Measurements from ENCODE around the gene HLF. TPM values are rescaled to one million over a fixed set of nuclear protein-coding genes. Genes with fewer than 3 reads are reported as not detected.

Gene HLF
- total RNA-seq, 2 donors from 2014 or later, result 0.69 to 3.0 TPM

DNA sequence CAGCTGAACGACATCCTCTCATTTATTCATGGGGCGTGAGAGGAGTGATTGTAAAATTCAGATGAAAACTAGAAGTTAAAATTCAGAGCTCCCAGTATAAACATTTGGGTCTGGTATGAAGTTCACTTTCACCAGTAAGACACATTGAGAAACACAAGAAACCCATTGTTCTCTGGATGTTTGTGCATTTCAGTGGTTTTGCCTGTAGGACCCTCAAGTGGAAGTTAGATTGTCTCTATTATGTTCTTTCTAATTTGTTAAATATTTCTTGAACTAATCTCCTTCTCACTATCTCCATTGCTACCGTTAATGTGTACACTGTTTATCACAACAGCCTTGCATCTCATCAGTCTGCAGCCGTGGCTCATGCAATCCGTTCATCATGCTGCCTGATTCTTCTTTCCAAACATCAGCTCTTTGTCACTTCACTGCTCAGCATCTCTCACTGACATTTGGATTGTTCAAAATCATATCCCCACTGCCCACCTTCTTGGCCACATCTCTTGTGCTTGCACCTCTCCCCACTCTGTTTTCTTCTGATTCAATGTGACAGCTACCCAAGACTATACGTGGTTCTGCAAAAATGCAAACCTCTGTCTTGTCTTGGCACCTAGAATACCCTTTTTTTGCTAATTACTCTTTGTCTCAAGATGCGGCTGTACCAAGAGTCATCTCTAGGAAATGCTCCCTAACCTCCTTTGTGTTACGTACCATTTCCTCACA, 49.5 kb downstream of the HLF start:
- no peaks in the 10 kb centered on the region for H3K27me3 ChIP-seq
- TF ChIP-seq, protein P1, sequence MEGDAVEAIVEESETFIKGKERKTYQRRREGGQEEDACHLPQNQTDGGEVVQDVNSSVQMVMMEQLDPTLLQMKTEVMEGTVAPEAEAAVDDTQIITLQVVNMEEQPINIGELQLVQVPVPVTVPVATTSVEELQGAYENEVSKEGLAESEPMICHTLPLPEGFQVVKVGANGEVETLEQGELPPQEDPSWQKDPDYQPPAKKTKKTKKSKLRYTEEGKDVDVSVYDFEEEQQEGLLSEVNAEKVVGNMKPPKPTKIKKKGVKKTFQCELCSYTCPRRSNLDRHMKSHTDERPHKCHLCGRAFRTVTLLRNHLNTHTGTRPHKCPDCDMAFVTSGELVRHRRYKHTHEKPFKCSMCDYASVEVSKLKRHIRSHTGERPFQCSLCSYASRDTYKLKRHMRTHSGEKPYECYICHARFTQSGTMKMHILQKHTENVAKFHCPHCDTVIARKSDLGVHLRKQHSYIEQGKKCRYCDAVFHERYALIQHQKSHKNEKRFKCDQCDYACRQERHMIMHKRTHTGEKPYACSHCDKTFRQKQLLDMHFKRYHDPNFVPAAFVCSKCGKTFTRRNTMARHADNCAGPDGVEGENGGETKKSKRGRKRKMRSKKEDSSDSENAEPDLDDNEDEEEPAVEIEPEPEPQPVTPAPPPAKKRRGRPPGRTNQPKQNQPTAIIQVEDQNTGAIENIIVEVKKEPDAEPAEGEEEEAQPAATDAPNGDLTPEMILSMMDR (IDR thresholded peaks at IDR 0.05), result no peak
- H3K9me3 ChIP-seq, result no peaks in the 10 kb centered on the region
- no peak overlapping the region for H3K27ac ChIP-seq
- H3K4me3 ChIP-seq, result no peak overlapping the region
- no peaks in the 10 kb centered on the region for H3K4me1 ChIP-seq
- no peak overlapping the region for H3K9ac ChIP-seq (ENCODE audit: low read depth in 2 of 2, low read length in 2 of 2)
- intact Hi-C loops (cut with DNase I), result no loop called here
- DNase-seq, result no peak
- no peaks in the 10 kb centered on the region for H3K36me3 ChIP-seq

DNA sequence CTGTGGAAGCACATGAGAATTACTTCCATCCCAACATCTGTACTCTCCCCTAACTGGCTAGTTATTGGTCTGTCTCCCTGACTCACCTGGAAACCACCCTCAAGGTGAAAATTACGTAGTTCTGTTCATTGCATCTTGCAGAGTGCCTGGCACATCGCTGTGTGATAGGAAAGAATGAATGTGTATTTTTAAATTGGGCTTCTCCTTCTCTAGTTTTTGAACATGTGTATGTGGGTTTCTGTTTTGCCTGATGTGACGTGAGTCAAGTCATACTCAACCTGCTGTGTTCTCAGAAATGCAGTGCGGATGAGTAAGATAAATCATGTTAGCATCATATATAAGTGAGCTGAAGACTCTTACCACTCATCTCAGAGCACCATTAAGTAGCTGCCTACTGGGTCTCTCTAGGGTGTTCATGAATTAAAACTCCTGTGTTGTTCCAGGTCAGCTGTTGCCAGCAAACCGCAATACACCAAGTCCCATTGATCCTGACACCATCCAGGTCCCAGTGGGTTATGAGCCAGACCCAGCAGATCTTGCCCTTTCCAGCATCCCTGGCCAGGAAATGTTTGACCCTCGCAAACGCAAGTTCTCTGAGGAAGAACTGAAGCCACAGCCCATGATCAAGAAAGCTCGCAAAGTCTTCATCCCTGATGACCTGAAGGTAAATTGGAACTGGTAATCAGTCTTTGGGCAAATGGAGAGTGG, 50.2 kb downstream of the HLF start:
- Histone ChIP-seq H3K4me3 (no peak overlapping the region), H3K27ac (no peak overlapping the region), H3K9ac (ENCODE audit: low read depth in 2 of 2, low read length in 2 of 2) (no peak overlapping the region), H3K27me3 (no peaks in the 10 kb centered on the region), H3K4me1 (no peaks in the 10 kb centered on the region), H3K9me3 (no peaks in the 10 kb centered on the region), H3K36me3 (no peaks in the 10 kb centered on the region)
- TF ChIP-seq, protein P1 (IDR thresholded peaks at IDR 0.05), result no peak
- intact Hi-C loops (cut with DNase I), result no loop called here
- DNase-seq, result no peak

DNA sequence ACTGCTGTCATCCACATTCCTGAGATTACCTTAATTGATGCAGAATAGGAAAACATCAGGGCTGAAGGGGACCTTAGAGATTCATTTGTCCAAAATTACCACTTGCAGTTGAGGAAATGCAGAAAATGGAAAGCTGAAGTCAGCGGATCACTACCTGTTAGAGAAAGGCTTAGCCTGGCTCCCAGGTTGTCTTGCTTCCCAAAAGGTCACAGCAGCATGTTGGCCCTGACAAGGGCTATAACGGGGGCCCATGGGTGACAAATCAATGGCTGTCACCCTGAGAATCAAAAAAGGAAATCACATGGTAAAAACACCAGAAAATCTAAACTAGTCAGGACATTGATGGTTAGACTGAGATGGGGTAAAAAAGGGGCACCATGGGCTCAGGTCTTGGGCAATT, 51.7 kb downstream of the HLF start:
- Histone ChIP-seq H3K27me3 (no peaks in the 10 kb centered on the region), H3K9me3 (no peaks in the 10 kb centered on the region), H3K36me3 (no peaks in the 10 kb centered on the region), H3K4me1 (no peaks in the 10 kb centered on the region), H3K4me3 (no peak overlapping the region), H3K9ac (ENCODE audit: low read depth in 2 of 2, low read length in 2 of 2) (no peak overlapping the region), H3K27ac (no peak overlapping the region)
- TF ChIP-seq, protein P1 (IDR thresholded peaks at IDR 0.05), result no peak
- DNase-seq, result no peak
- intact Hi-C loops (cut with DNase I), result no loop called here

DNA sequence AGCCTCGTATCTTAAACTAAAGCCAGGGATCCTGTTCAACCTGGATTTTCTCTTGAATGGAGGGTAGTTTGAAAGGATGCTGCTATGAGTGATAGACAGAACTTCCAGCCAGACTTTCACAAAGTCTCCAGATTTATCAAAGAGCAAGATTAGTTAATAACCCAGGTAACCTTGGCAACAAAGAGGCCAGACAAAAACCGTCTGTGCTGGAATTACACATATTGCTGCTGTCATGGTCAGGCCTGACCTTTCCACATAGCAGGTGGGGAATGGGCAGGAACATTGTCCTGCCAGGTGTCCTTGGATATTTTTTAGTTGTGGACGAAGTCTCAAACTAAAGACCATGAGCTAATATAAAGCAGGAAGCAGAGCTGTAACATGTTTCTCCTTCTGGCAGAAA, 52.5 kb downstream of the HLF start:
- H3K27ac ChIP-seq, result no peak overlapping the region
- H3K27me3 ChIP-seq, result no peaks in the 10 kb centered on the region

DNA sequence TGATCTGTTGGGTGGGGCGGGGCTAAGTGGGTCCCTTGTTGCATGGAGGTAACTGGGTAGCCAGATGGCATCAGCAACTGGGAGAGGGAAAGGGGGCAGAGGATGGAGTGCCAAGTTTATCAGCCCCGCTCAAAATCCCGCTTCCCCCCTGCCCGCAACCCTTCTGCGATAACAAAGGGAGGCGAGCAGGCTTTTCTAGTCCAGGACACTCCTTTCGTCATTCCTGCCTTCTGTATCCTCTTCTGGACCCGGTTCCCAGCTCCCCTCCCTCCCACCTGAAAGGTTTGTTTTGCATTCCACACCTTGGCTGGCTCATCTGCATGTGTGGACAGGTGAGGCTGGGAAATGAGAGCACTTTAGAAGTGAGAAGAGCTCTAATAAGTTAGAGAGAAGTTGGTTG, 53.3 kb downstream of the HLF start:
- Histone ChIP-seq H3K4me1 (no peaks in the 10 kb centered on the region), H3K9ac (ENCODE audit: low read depth in 2 of 2, low read length in 2 of 2) (no peak overlapping the region), H3K27me3 (no peaks in the 10 kb centered on the region), H3K4me3 (no peak overlapping the region), H3K27ac (no peak overlapping the region), H3K36me3 (no peaks in the 10 kb centered on the region), H3K9me3 (no peaks in the 10 kb centered on the region)
- TF ChIP-seq, protein P1 (IDR thresholded peaks at IDR 0.05), result no peak
- intact Hi-C loops (cut with DNase I), result no loop called here
- no peak for DNase-seq

More for the DNA sequence above, 52.5 kb downstream of the HLF start:
- TF ChIP-seq, protein P1 (IDR thresholded peaks at IDR 0.05), result no peak
- intact Hi-C loops (cut with DNase I), result no loop called here
- Histone ChIP-seq H3K4me3 (no peak overlapping the region), H3K9ac (ENCODE audit: low read depth in 2 of 2, low read length in 2 of 2) (no peak overlapping the region), H3K9me3 (no peaks in the 10 kb centered on the region), H3K36me3 (no peaks in the 10 kb centered on the region), H3K4me1 (no peaks in the 10 kb centered on the region)
- DNase-seq, result no peak

All from colonic mucosa (tissue), 4 donors.